OCI-M2 (cell line): ENCODE data around the gene CENPX.
A peak's percentile ranks its signal among the peaks of the same experiment; 100 is the strongest.
"Not testable (repeated sequence)": the region's sequence is repeated elsewhere in the genome, so short reads cannot be mapped to it uniquely, and the experiment has no call there.

Source experiments
- DNase-seq: peaks from one replicate; lab custom pipeline; 2025; ENCODE audit not compliant: unreplicated experiment; lab: John Stamatoyannopoulos, UW

The CENPX gene

GRCh38 chr17:81983011-81983638 lies 39.6 kb downstream of the CENPX start:
- DNase-seq: no peak

GRCh38 chr17:81981511-81981910 lies 41.2 kb downstream of the CENPX start:
- not testable (repeated sequence) for DNase-seq

GRCh38 chr17:81980707-81981343 lies 41.9 kb downstream of the CENPX start:
- DNase-seq: no peak

- DNase-seq: no peak
Measured at GRCh38 chr17:81980122-81980521, 42.6 kb downstream of the CENPX start.

- DNase-seq: no peak
Measured at GRCh38 chr17:81978524-81979298, 44.0 kb downstream of the CENPX start.

- DNase-seq: peak; percentile 41
Measured at GRCh38 chr17:81977211-81977808, 45.4 kb downstream of the CENPX start, which contains the start of gene ASPSCR1. TSS of gene ASPSCR1 (plus strand) at chr17:81977629. CDS start at chr17:81977647, 18 bp downstream.

- DNase-seq: no peak
Measured at GRCh38 chr17:81976332-81977210, 46.1 kb downstream of the CENPX start.

GRCh38 chr17:81973432-81973831 lies 49.2 kb downstream of the CENPX start:
- no peak for DNase-seq

GRCh38 chr17:81968850-81969812 lies 53.5 kb downstream of the CENPX start:
- no peak for DNase-seq
